ENCODE measurements around the gene DLL1.

DNA sequence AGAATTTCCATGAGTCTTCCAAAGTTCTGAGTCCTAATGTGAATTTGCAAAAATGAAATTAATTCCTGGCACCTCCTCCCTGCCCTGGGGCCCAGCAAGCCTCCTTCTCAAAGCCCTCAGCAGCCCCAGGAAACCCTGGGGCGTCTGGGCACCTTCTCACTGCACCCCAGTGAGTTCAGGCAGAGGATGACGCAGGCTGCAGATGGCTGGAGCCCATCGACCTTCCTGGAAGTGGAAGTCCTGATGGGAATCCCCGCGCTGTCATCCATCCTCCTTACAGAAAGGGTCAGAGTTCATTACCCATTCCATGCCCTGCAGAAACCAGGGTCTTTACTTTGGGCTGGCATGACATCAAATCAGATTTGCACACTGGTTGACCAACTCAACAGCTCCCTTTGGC is 31.6 kb downstream of the DLL1 start:
- TF ChIP-seq POLR2A (IDR thresholded peaks at IDR 0.05) (no peak), POLR2AphosphoS5 (IDR thresholded peaks at IDR 0.05) (no peak)
- TF ChIP-seq, protein P1, sequence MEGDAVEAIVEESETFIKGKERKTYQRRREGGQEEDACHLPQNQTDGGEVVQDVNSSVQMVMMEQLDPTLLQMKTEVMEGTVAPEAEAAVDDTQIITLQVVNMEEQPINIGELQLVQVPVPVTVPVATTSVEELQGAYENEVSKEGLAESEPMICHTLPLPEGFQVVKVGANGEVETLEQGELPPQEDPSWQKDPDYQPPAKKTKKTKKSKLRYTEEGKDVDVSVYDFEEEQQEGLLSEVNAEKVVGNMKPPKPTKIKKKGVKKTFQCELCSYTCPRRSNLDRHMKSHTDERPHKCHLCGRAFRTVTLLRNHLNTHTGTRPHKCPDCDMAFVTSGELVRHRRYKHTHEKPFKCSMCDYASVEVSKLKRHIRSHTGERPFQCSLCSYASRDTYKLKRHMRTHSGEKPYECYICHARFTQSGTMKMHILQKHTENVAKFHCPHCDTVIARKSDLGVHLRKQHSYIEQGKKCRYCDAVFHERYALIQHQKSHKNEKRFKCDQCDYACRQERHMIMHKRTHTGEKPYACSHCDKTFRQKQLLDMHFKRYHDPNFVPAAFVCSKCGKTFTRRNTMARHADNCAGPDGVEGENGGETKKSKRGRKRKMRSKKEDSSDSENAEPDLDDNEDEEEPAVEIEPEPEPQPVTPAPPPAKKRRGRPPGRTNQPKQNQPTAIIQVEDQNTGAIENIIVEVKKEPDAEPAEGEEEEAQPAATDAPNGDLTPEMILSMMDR (IDR thresholded peaks at IDR 0.05) = no peak

All from sigmoid colon (tissue), 4 donors.